ENCODE measurements around the gene ZNF385C. TPM values are rescaled to one million over a fixed set of nuclear protein-coding genes. Genes with fewer than 3 reads are reported as not detected.
A peak's percentile ranks its signal among the peaks of the same experiment; 100 is the strongest.

The ZNF385C gene
- total RNA-seq, 1 experiment from 2014 or later: 4.0 TPM

DNA sequence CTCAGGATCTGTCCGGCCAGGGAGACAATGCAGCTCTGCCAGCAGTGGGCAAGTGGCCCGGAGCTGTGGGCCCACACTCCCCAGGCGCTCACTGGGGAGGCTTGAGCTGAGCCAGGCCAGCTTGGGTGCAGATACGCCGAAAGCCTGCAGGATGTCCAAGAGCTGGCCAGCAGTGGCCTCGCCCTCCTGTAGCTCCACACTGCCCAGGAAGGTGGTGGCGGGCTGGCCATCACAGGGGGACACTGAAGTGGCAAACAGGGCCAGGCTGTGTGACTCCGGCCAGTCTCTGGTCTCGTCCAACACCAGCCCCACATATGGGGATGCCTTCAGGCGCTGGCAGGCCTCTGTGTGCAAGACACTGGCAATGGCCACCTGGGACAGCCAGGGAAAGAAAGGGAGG, 57.5 kb downstream of the ZNF385C start:
- CTCF ChIA-PET: interaction anchor here (0.8 to 1.9 kb wide), 3 partner anchors 16 to 81 kb away, joined by 3 to 6 read pairs (median 3); no protein-coding TSS in a partner anchor
- Mint-ChIP-seq H3K4me1 (ENCODE audit: low read depth, unreplicated experiment) (no peaks in the 10 kb centered on the region), H3K9me3 (ENCODE audit: low read depth, unreplicated experiment) (no peaks in the 10 kb centered on the region), H3K4me3 (ENCODE audit: low read depth, unreplicated experiment) (no peak overlapping the region), H3K36me3 (ENCODE audit: insufficient read depth, unreplicated experiment) (no peaks in the 10 kb centered on the region), H3K27ac (ENCODE audit: unreplicated experiment) (no peak overlapping the region), H3K27me3 (ENCODE audit: unreplicated experiment) (no peaks in the 10 kb centered on the region)
- TF ChIP-seq, protein P1, sequence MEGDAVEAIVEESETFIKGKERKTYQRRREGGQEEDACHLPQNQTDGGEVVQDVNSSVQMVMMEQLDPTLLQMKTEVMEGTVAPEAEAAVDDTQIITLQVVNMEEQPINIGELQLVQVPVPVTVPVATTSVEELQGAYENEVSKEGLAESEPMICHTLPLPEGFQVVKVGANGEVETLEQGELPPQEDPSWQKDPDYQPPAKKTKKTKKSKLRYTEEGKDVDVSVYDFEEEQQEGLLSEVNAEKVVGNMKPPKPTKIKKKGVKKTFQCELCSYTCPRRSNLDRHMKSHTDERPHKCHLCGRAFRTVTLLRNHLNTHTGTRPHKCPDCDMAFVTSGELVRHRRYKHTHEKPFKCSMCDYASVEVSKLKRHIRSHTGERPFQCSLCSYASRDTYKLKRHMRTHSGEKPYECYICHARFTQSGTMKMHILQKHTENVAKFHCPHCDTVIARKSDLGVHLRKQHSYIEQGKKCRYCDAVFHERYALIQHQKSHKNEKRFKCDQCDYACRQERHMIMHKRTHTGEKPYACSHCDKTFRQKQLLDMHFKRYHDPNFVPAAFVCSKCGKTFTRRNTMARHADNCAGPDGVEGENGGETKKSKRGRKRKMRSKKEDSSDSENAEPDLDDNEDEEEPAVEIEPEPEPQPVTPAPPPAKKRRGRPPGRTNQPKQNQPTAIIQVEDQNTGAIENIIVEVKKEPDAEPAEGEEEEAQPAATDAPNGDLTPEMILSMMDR (IDR thresholded peaks at IDR 0.05; ENCODE audit: unreplicated experiment): no peak
- BruUV-seq (replicated peaks): no TSS peak
- intact Hi-C loops (cut with micrococcal nuclease; ENCODE audit: unreplicated experiment): no loop called here
- no peak for DNase-seq

DNA sequence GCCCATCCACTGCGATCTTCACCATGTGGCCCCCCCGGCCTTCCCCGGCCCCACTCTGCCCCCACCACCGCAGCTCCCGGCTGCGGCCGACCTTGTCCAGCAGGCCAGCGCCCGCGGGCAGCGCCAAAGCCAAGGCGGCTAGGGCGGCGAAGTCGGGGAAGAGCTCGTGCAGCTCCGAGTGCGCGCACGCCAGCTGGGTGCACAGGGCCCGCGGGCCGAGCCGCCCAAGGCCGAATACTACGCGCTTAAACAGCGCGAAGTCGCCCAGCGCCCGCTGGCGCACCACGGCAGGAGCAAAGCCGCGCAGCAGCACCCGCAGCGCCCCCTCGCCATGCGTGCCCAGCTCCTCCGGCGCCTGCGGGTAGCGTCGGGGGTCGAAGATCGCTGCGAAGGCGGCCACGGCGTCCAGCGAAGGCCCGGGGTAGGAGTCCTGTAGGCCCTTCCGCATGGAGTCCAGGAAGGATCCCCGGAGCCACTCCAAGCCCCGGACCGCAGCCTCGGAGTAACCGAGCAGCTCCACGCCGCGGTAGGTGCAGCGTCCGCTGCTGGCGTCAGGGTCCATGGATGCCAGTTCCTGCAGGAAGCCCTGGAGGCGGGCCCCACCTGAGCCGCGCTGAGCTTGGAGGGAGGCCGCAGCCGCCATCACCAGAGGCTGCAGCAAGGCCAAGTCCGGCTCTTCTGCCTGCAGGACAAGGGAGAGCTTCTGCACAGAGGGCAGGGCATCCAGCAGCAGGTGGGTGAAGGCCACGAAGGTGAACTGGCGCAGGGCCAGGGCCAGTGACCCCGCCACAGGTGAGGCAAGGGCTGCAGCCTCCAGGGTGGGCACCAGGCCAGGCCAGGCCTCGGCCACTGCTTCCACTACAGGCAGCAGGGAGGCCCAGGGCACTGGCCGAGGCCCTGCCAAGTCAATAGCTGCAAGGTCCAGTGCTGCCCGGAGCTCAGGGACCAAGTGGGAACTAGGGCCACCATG, 58.2 kb downstream of the ZNF385C start:
- BruUV-seq (replicated peaks): no TSS peak
- no peak overlapping the region for H3K4me3 Mint-ChIP-seq (ENCODE audit: low read depth, unreplicated experiment)
- DNase-seq: no peak
- no peak overlapping the region for H3K27ac Mint-ChIP-seq (ENCODE audit: unreplicated experiment)
- CTCF ChIA-PET: interaction anchor here (0.8 to 1.9 kb wide), 2 partner anchors 15 to 80 kb away, joined by 3 to 6 read pairs; no protein-coding TSS in a partner anchor
- intact Hi-C loops (cut with micrococcal nuclease; ENCODE audit: unreplicated experiment): no loop called here
- no peaks in the 10 kb centered on the region for H3K4me1 Mint-ChIP-seq (ENCODE audit: low read depth, unreplicated experiment)
- no peaks in the 10 kb centered on the region for H3K27me3 Mint-ChIP-seq (ENCODE audit: unreplicated experiment)
- H3K36me3 Mint-ChIP-seq (ENCODE audit: insufficient read depth, unreplicated experiment): no peaks in the 10 kb centered on the region
- TF ChIP-seq, protein P1 (IDR thresholded peaks at IDR 0.05; ENCODE audit: unreplicated experiment): peak; percentile 4
- no peaks in the 10 kb centered on the region for H3K9me3 Mint-ChIP-seq (ENCODE audit: low read depth, unreplicated experiment)

DNA sequence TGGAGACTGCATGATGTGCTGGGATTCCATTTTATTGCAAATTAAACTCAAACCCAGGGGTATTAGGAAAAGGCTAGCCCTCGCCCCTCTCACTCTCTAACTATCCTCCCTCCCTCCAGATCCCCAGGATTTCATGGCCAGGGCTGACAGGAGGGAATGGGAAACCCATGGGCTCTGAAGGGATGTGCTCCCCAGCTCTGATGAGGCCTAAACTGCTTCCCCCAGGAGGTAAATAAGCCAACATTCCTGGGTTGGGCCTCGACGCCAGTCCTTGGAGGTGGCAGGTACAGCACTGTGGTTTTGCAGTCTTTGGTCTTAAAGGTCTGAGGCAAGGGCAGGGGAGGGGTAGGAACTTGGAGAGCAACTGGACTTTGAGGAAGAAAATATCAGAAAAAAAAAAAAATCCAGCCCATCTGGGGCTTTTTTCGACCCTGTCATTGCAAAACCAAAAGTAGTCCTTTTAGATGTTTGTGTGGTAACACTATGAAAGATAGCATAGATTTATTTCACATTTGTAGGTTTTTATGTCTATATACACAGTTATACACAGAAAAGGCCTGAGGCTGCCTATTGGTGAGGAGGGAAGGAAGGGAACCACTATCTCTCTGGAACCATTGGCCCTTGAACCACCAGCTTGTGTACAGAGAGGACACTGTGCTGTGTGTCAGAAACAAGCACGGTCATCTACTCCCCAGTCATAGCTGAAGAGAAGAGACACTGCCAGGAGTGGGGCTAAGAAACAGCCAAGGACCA, 59.9 kb downstream of the ZNF385C start:
- H3K27me3 Mint-ChIP-seq (ENCODE audit: unreplicated experiment): no peaks in the 10 kb centered on the region
- H3K9me3 Mint-ChIP-seq (ENCODE audit: low read depth, unreplicated experiment): no peaks in the 10 kb centered on the region
- H3K4me1 Mint-ChIP-seq (ENCODE audit: low read depth, unreplicated experiment): no peaks in the 10 kb centered on the region
- TF ChIP-seq, protein P1 (IDR thresholded peaks at IDR 0.05; ENCODE audit: unreplicated experiment): no peak
- BruUV-seq (replicated peaks): no TSS peak
- H3K4me3 Mint-ChIP-seq (ENCODE audit: low read depth, unreplicated experiment): no peak overlapping the region
- CTCF ChIA-PET: interaction anchor here (0.6 to 0.7 kb wide), 2 partner anchors 41 to 50 kb away, joined by 3 read pairs; no protein-coding TSS in a partner anchor
- intact Hi-C loops (cut with micrococcal nuclease; ENCODE audit: unreplicated experiment): no loop called here
- DNase-seq: no peak
- H3K36me3 Mint-ChIP-seq (ENCODE audit: insufficient read depth, unreplicated experiment): no peaks in the 10 kb centered on the region
- no peak overlapping the region for H3K27ac Mint-ChIP-seq (ENCODE audit: unreplicated experiment)

DNA sequence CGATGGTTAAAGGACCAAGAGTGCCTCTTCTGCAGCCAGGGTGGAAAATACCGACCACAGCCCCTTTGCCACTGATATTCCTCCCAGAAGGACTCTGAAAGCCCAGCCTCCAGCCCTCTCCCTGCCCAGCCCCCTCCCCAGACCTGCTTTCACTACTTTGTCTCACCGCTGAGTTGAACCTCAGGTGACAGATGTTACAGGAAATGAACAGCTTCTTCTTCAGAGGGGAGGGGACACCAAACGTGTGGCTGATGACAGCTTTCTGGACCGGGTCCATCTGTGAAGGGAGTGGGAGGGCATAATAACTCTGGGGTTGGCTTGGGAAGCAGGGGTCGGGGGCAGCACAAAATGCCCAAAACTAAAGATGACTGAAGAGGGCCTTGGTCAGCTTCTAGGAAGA, 64.2 kb downstream of the ZNF385C start:
- BruUV-seq (replicated peaks): no TSS peak
- no peaks in the 10 kb centered on the region for H3K9me3 Mint-ChIP-seq (ENCODE audit: low read depth, unreplicated experiment)
- no peak overlapping the region for H3K27ac Mint-ChIP-seq (ENCODE audit: unreplicated experiment)
- TF ChIP-seq, protein P1 (IDR thresholded peaks at IDR 0.05; ENCODE audit: unreplicated experiment): no peak
- H3K4me3 Mint-ChIP-seq (ENCODE audit: low read depth, unreplicated experiment): no peak overlapping the region
- CTCF ChIA-PET: interaction anchor here (0.7 to 1.3 kb wide), 4 partner anchors 12 to 189 kb away, joined by 3 to 4 read pairs (median 3); partner anchors contain the start of gene DHX58
- no peak for DNase-seq
- no peaks in the 10 kb centered on the region for H3K36me3 Mint-ChIP-seq (ENCODE audit: insufficient read depth, unreplicated experiment)
- no peaks in the 10 kb centered on the region for H3K27me3 Mint-ChIP-seq (ENCODE audit: unreplicated experiment)
- intact Hi-C loops (cut with micrococcal nuclease; ENCODE audit: unreplicated experiment): no loop called here
- no peaks in the 10 kb centered on the region for H3K4me1 Mint-ChIP-seq (ENCODE audit: low read depth, unreplicated experiment)
